PC-3 (cell line): ENCODE results near the gene MYO3A.
"Not testable (repeated sequence)": the region's sequence is repeated elsewhere in the genome, so short reads cannot be mapped to it uniquely, and the experiment has no call there.

Experiments used
- EZH2 ChIP-seq: fragments of 300-600 bp; sonication (generic); IDR thresholded peaks from one replicate; pipeline ENCODE4 v1.6.1; 2017; ENCODE audit warnings: antibody characterized with exemption, mild to moderate bottlenecking, low read length; ENCODE audit not compliant: unreplicated experiment
- EZH2phosphoT487 ChIP-seq: fragments of 300-600 bp; sonication (generic); IDR thresholded peaks from 2 replicates; pipeline ENCODE4 v1.6.1; 2018; ENCODE audit warnings: mild to moderate bottlenecking, antibody characterized with exemption, low read length, borderline replicate concordance
- TF ChIP-seq, protein P1 (sequence below): fragments of 300-600 bp; sonication (generic); conservative IDR thresholded peaks from 2 replicates; pipeline ENCODE4 v1.5.1; 2017; ENCODE audit warnings: antibody characterized with exemption, low read depth, mild to moderate bottlenecking, low read length

DNA sequence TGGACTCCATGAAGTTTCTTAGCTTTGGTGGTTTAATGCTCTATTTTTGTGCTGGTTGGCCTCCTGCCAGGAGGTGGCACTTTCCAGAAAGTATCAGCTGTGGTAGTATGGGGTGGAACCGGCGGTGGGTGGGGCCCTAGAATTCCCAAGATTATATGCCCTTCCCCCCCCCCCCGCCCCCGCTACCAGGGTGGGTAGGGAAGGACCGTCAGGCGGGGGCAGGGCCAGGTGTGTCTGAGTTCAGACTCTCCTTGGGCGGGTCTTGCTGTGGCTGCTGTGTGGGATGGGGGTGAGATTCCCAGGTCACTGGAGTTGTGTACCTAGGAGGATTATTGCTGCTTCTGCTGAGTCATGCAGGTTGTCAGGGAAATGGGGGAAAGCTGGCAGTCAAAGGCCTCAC, 146.9 kb downstream of the MYO3A start:
- TF ChIP-seq, protein P1, sequence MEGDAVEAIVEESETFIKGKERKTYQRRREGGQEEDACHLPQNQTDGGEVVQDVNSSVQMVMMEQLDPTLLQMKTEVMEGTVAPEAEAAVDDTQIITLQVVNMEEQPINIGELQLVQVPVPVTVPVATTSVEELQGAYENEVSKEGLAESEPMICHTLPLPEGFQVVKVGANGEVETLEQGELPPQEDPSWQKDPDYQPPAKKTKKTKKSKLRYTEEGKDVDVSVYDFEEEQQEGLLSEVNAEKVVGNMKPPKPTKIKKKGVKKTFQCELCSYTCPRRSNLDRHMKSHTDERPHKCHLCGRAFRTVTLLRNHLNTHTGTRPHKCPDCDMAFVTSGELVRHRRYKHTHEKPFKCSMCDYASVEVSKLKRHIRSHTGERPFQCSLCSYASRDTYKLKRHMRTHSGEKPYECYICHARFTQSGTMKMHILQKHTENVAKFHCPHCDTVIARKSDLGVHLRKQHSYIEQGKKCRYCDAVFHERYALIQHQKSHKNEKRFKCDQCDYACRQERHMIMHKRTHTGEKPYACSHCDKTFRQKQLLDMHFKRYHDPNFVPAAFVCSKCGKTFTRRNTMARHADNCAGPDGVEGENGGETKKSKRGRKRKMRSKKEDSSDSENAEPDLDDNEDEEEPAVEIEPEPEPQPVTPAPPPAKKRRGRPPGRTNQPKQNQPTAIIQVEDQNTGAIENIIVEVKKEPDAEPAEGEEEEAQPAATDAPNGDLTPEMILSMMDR = not testable (repeated sequence)
- not testable (repeated sequence) for TF ChIP-seq EZH2, EZH2phosphoT487
